ENCODE results near the gene RAB40AL.

DNA sequence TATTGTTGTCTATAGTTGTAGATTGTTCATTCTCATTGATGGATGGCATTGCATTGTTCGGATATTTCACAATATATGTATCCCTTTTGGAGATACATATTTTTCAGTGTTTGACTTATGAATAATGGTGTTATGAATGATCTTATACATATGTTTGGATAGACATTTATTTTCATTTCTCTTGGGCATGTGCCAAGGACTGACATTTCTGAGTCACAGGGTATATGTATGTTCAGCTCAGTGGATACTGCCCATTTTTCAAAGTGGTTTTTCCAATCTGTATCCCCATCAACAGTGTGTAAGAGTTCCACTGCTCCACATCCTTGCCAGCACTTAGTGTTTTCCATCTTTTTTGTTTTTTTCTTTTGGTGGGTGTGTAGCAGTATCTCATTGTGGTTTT is 45.0 kb upstream of the RAB40AL start:
- TF ChIP-seq, protein P1, sequence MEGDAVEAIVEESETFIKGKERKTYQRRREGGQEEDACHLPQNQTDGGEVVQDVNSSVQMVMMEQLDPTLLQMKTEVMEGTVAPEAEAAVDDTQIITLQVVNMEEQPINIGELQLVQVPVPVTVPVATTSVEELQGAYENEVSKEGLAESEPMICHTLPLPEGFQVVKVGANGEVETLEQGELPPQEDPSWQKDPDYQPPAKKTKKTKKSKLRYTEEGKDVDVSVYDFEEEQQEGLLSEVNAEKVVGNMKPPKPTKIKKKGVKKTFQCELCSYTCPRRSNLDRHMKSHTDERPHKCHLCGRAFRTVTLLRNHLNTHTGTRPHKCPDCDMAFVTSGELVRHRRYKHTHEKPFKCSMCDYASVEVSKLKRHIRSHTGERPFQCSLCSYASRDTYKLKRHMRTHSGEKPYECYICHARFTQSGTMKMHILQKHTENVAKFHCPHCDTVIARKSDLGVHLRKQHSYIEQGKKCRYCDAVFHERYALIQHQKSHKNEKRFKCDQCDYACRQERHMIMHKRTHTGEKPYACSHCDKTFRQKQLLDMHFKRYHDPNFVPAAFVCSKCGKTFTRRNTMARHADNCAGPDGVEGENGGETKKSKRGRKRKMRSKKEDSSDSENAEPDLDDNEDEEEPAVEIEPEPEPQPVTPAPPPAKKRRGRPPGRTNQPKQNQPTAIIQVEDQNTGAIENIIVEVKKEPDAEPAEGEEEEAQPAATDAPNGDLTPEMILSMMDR (IDR thresholded peaks at IDR 0.05): no peak
- TF ChIP-seq POLR2A (IDR thresholded peaks at IDR 0.05) (no peak), POLR2AphosphoS5 (IDR thresholded peaks at IDR 0.05) (no peak)

Data from breast epithelium (tissue), 3 donors.